Sigmoid colon (tissue), 4 donors: ENCODE results near the gene PLOD1.

Experiments used
- EP300 ChIP-seq, 4 donors: sonication (generic); formaldehyde crosslinking; IDR thresholded peaks; one replicate each; pipeline ENCODE4 v1.6.1; 2017; ENCODE audit warnings: antibody characterized with exemption in 4 of 4
- POLR2A ChIP-seq, 2 donors: fragments of 450-650 bp; IDR thresholded peaks; one replicate each; pipeline ENCODE4 v1.6.1; 2016; ENCODE audit warnings: antibody characterized with exemption in 2 of 2, mild to moderate bottlenecking in 2 of 2, moderate library complexity in 2 of 2
- POLR2AphosphoS5 ChIP-seq, 4 donors: sonication (generic); formaldehyde crosslinking; IDR thresholded peaks; one replicate each; pipeline ENCODE4 v1.6.1; 2017; ENCODE audit warnings: antibody characterized with exemption in 4 of 4
- TF ChIP-seq, protein P1 (sequence below), 4 experiments: fragments of 450-650 bp in 3 of 4; fragments of 200-600 bp in 1 of 4; IDR thresholded peaks; one replicate each; pipeline ENCODE4 v1.5.1; 2016 to 2019; ENCODE audit warnings: antibody characterized with exemption in 4 of 4, mild to moderate bottlenecking in 3 of 4, moderate library complexity in 2 of 4

DNA sequence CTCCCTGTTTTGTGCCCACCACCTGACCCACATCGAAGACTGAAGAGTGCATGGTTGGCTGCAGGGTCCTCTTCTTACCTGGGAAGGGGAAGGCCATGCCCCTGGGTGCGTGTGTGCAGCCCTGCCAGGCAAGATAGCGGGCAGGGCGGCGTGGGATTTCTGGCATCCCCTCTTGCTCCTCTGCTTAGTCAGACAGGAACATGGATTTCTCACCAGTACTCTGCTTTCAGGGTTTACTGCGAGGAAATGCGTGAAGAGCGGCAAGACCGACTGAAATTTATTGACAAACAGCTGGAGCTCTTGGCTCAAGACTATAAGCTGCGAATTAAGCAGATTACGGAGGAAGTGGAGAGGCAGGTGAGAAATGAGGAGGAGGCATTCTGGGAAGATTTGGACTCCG is 69.2 kb downstream of the PLOD1 start:
- TF ChIP-seq POLR2A (IDR thresholded peaks at IDR 0.05) (no peak), POLR2AphosphoS5 (IDR thresholded peaks at IDR 0.05) (no peak), EP300 (IDR thresholded peaks at IDR 0.05) (no peak)
- TF ChIP-seq, protein P1, sequence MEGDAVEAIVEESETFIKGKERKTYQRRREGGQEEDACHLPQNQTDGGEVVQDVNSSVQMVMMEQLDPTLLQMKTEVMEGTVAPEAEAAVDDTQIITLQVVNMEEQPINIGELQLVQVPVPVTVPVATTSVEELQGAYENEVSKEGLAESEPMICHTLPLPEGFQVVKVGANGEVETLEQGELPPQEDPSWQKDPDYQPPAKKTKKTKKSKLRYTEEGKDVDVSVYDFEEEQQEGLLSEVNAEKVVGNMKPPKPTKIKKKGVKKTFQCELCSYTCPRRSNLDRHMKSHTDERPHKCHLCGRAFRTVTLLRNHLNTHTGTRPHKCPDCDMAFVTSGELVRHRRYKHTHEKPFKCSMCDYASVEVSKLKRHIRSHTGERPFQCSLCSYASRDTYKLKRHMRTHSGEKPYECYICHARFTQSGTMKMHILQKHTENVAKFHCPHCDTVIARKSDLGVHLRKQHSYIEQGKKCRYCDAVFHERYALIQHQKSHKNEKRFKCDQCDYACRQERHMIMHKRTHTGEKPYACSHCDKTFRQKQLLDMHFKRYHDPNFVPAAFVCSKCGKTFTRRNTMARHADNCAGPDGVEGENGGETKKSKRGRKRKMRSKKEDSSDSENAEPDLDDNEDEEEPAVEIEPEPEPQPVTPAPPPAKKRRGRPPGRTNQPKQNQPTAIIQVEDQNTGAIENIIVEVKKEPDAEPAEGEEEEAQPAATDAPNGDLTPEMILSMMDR (IDR thresholded peaks at IDR 0.05), result no peak
